Measurements from ENCODE around the gene TUBGCP3.

TUBGCP3 gene

DNA sequence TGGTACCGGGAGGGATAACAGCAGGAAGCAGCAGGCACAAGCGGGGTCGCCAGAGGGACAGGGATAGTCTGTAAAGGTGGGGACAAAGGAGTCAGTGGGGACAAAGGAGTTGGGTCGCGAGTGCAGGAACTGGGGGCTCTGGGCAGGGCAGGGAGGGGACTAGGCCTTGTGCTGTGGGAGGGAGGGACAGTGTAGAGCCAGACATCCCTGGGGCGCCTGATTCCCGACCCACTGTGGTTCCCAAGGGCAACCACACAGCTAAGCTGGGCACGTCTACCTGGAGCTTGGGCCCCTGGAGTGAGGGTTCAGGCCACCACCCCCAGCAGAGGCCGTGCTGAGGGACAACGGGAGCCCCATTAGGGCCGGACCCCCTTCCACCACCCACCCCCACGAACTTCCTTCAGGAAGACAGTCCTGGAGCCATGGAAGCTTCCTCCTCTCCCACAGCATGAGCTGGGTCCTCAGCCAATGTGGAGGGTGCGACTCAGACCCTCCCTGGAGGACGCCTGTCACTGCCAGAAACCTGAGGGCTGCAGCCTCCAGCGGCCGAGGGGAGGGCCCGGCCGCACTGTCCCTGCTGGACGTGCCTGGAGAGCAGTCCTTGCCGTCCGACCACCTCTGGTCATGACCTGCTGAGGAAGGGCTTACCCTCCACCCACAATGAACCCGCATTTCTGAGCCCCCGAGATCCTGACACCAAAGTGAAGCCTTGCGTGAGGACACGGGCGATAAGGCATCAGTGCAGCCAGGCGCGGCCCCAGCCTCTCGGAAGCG is 133.9 kb downstream of the TUBGCP3 start:
- DNase-seq (ENCODE audit: low read depth) = no peak
- H3K4me3 ChIP-seq (replicated peaks; ENCODE audit: low read depth, low read length) = no peak overlapping the region
- TF ChIP-seq CTCF (IDR thresholded peaks at IDR 0.05; ENCODE audit: low read length, missing control alignments) = no peak

DNA sequence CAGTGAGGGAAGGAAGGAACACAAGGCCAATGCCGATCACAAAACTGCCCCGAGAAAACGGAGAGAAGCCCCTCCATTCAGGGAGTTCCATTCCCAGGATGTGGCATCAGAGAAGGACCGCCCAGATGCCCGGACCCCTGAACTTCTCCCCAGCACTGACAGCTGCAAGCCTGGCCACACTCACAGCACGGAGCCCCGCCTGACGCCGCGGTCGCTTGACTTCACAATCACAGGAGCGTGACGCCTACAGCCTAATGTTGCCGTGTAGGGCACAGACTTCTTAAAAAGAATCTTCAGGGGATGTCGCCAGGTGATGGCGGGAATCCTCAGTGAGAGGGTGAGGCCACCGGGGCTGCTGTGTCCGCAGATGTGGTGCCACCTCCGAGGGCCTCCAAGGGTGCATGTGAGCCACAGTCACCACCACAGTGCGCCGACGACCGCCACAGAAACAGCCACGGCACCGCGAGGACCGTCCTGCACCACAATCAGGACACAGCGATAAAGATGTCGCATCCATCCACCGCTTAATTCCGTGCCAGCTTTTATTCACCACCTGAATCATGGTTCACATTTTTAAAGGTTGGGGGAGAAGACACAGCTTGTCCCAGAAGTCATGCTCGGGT is 134.6 kb downstream of the TUBGCP3 start:
- no peak overlapping the region for H3K4me3 ChIP-seq (replicated peaks; ENCODE audit: low read depth, low read length)
- no peak for TF ChIP-seq CTCF (IDR thresholded peaks at IDR 0.05; ENCODE audit: low read length, missing control alignments)

GRCh38 chr13:112452380-112453206 is 135.4 kb downstream of the TUBGCP3 start:
- no peak for TF ChIP-seq CTCF (IDR thresholded peaks at IDR 0.05; ENCODE audit: low read length, missing control alignments)
- DNase-seq (ENCODE audit: low read depth) = no peak
- H3K4me3 ChIP-seq (replicated peaks; ENCODE audit: low read depth, low read length) = no peak overlapping the region

More for the DNA sequence above, 134.6 kb downstream of the TUBGCP3 start:
- DNase-seq (ENCODE audit: low read depth) = no peak

GRCh38 chr13:112451512-112452379 is 136.2 kb downstream of the TUBGCP3 start:
- no peak for DNase-seq (ENCODE audit: low read depth)
- no peak for TF ChIP-seq CTCF (IDR thresholded peaks at IDR 0.05; ENCODE audit: low read length, missing control alignments)
- H3K4me3 ChIP-seq (replicated peaks; ENCODE audit: low read depth, low read length) = no peak overlapping the region

GRCh38 chr13:112450904-112451240 is 137.1 kb downstream of the TUBGCP3 start:
- no peak for TF ChIP-seq CTCF (IDR thresholded peaks at IDR 0.05; ENCODE audit: low read length, missing control alignments)
- H3K4me3 ChIP-seq (replicated peaks; ENCODE audit: low read depth, low read length) = no peak overlapping the region
- DNase-seq (ENCODE audit: low read depth) = no peak

DNA sequence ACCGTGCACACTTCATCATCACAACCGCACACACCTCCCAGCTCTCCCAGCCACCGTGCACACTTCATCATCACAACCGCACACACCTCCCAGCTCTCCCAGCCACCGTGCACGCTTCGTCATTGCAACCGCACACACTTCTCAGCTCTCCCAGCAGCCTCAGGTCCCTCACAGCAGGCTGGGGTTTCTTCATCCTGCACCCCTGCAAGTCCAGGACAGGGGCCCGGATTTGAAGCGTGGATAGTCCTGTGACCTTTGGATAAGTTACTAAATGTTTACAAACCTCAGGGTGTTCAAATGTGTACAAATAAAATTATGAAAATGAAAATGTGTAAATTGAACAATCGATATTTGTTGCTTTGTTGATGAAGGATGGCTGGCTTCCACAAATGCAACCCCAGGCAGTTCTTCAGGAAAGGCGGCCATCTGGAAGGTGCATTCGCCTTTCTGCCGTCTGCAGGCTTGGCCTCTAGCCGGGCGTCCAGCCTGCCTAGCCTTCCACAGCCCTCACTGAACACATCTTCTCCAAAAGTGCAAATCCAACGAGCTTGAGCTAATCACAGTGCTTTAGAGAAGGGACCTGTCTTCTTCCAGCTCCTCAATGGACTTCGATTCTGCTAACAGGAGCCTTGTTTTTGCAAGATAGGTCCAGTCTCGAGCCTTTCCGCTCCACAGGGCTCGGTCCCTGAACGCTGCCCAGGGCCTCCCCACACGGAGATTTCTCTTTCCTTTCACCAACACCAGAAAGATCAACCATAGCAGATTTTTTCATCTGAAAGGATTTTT is 137.6 kb downstream of the TUBGCP3 start:
- no peak for DNase-seq (ENCODE audit: low read depth)
- H3K4me3 ChIP-seq (replicated peaks; ENCODE audit: low read depth, low read length) = no peak overlapping the region
- no peak for TF ChIP-seq CTCF (IDR thresholded peaks at IDR 0.05; ENCODE audit: low read length, missing control alignments)
